K562 (cell line): Measurements from ENCODE around the gene TMEM126B. TPM values are rescaled to one million over a fixed set of nuclear protein-coding genes. Genes with fewer than 3 reads are reported as not detected.
A peak's percentile ranks its signal among the peaks of the same experiment; 100 is the strongest.

Experiments
- ATF2 ChIP-seq: sonication (generic); formaldehyde crosslinking; IDR thresholded peaks from 2 replicates; pipeline ENCODE4 v1.8.1; 2022; ENCODE audit warnings: missing genetic modification reagents
- CREB3L1 ChIP-seq: fragments of 450-650 bp; IDR thresholded peaks from 2 replicates; pipeline ENCODE4 v1.6.1; 2014; ENCODE audit warnings: low read depth, mild to moderate bottlenecking, moderate library complexity, borderline replicate concordance
- DDX20 ChIP-seq: fragments of 450-650 bp; IDR thresholded peaks from 2 replicates; pipeline ENCODE4 v1.6.1; 2016; ENCODE audit warnings: missing genetic modification characterization, low read depth, mild to moderate bottlenecking, missing compliant biosample characterization, moderate library complexity
- E2F3 ChIP-seq: fragments of 250-450 bp; sonication (Bioruptor Pico); IDR thresholded peaks from 2 replicates; pipeline ENCODE4 v1.4.0; 2020; ENCODE audit warnings: mild to moderate bottlenecking
- ESRRB ChIP-seq: fragments of 250-450 bp; sonication (Bioruptor Pico); IDR thresholded peaks from 2 replicates; pipeline ENCODE4 v1.5.0; 2020; ENCODE audit warnings: mild to moderate bottlenecking, moderate library complexity, borderline replicate concordance
- FOXJ3 ChIP-seq: sonication (generic); formaldehyde crosslinking; IDR thresholded peaks from 2 replicates; pipeline ENCODE4 v1.4.0; 2020; ENCODE audit warnings: mild to moderate bottlenecking, missing genetic modification reagents
- GTF2E2 ChIP-seq: fragments of 200-800 bp; sonication (Bioruptor generic); IDR thresholded peaks from 2 replicates; pipeline ENCODE4 v1.6.1; 2016; ENCODE audit warnings: missing genetic modification characterization, missing compliant biosample characterization
- IRF2 ChIP-seq: sonication (generic); formaldehyde crosslinking; IDR thresholded peaks from 2 replicates; pipeline ENCODE4 v1.8.1; 2022; ENCODE audit warnings: mild to moderate bottlenecking, missing genetic modification reagents
- PTBP1 ChIP-seq: fragments of 200-400 bp; formaldehyde crosslinking; IDR thresholded peaks from 2 replicates; pipeline ENCODE4 v1.6.1; 2017; ENCODE audit warnings: low read depth, low read length
- SIN3B ChIP-seq: fragments of 450-650 bp; IDR thresholded peaks from 2 replicates; pipeline ENCODE4 v1.6.1; 2017; ENCODE audit warnings: low read depth, mild to moderate bottlenecking, moderate library complexity
- SRF ChIP-seq, 2 experiments: fragments of 250-450, 450-650 bp in 1 of 2; sonication (Bioruptor Pico) in 1 of 2; sonication (generic) in 1 of 2; formaldehyde crosslinking; IDR thresholded peaks; 2 replicates each; pipeline versions ENCODE4 v1.5.0 to v1.5.1; 2020 to 2022; ENCODE audit warnings: mild to moderate bottlenecking in 1 of 2, missing genetic modification reagents in 1 of 2
- TARDBP ChIP-seq: fragments of 450-650 bp; IDR thresholded peaks from 2 replicates; pipeline ENCODE4 v1.6.1; 2016
- TCF7 ChIP-seq: sonication (generic); IDR thresholded peaks from 2 replicates; pipeline ENCODE4 v1.6.1; 2016; ENCODE audit warnings: antibody characterized with exemption, borderline replicate concordance
- TRIM25 ChIP-seq: fragments of 450-650 bp; IDR thresholded peaks from 2 replicates; pipeline ENCODE4 v1.7.0; 2016; ENCODE audit warnings: borderline replicate concordance
- ZEB2 ChIP-seq: fragments of 450-650 bp; IDR thresholded peaks from 2 replicates; pipeline ENCODE4 v1.6.1; 2016
- ZMIZ1 ChIP-seq, 2 experiments: fragments of 150-350 bp in 1 of 2; IDR thresholded peaks; 2 replicates each; pipeline ENCODE4 v1.6.1; 2012 to 2016; ENCODE audit warnings: low read depth in 2 of 2, low read length in 2 of 2, mild to moderate bottlenecking in 1 of 2, moderate library complexity in 1 of 2
- ZNF124 ChIP-seq: sonication (generic); formaldehyde crosslinking; IDR thresholded peaks from 2 replicates; pipeline ENCODE4 v1.8.1; 2022; ENCODE audit warnings: missing genetic modification reagents
- ZNF146 ChIP-seq: IDR thresholded peaks from one replicate; pipeline ENCODE4 v1.6.1; 2018; ENCODE audit warnings: missing compliant biosample characterization; ENCODE audit not compliant: unreplicated experiment
- ZNF436 ChIP-seq: fragments of 250-450, 450-650 bp; sonication (Bioruptor Pico); formaldehyde crosslinking; IDR thresholded peaks from 2 replicates; pipeline ENCODE4 v1.7.0; 2020; ENCODE audit warnings: mild to moderate bottlenecking
- ZNF584 ChIP-seq: fragments of 200-800 bp; sonication (Bioruptor generic); IDR thresholded peaks from 2 replicates; pipeline ENCODE4 v1.6.1; 2016; ENCODE audit warnings: low read depth, mild to moderate bottlenecking, missing genetic modification characterization, missing compliant biosample characterization
- ZNF707 ChIP-seq: fragments of 250-450 bp; sonication (Bioruptor Pico); conservative IDR thresholded peaks from 2 replicates; pipeline ENCODE4 v1.8.0; 2022; ENCODE audit warnings: inconsistent platforms, mild to moderate bottlenecking, moderate library complexity
- polyA plus RNA-seq, 8 experiments: library from polyadenylated mRNA; depleted of rRNA in 4 of 8; stranded (reverse) in 5 of 8; unstranded in 3 of 8; fragments of >200 nt; fragmentation: Nextera tagmentation in 2 of 8; fragmentation: Illumina TruSeq in 1 of 8; extraction: Ambion mirVana in 2 of 8; extraction: Trizol in 1 of 8; gene quantifications; 2 replicates each; pipeline versions ENCODE4 v1.2.1 to v1.2.3, GENCODE V29; 2011 to 2014; ENCODE audit warnings: inconsistent platforms in 1 of 8, missing spikeins in 1 of 8
- total RNA-seq, 7 experiments: library from RNA; depleted of rRNA in 6 of 7; stranded (reverse); fragments of >200 nt in 6 of 7; fragmentation: Illumina TruSeq in 2 of 7; extraction: Trizol in 2 of 7; gene quantifications; 2 replicates each; pipeline versions ENCODE4 v1.2.1 to v1.2.3, GENCODE V29; 2011 to 2021; ENCODE audit warnings: low replicate concordance in 1 of 7

The TMEM126B gene
- total and polyA plus RNA-seq, 9 of the 15 experiments (the other 6 are each of a cell fraction or from before 2014, with no cell fraction given), result 85.5 to 226 (median 164) TPM

GRCh38 chr11:85627998-85628770, at the start of gene TMEM126B (continued):
- TF ChIP-seq ZNF584 (no peak), CREB3L1 (peak; percentile 28; the same call in 1 of the 2 replicates), SIN3B (peak; percentile 94), ZNF707 (CRISPR knock-in tag) (no peak), ESRRB (no peak), ZMIZ1 (IDR thresholded peaks at IDR 0.05; ENCODE audit: low read depth in 2 of 2, low read length in 2 of 2) (no peak), TARDBP (no peak), TCF7 (no peak), ZNF146 (CRISPR knock-in tag) (no peak), PTBP1 (no peak), TRIM25 (no peak), E2F3 (CRISPR knock-in tag) (no peak), GTF2E2 (tag) (peak; percentile 36; the same call in 1 of the 2 replicates), ZNF124 (CRISPR knock-in tag) (no peak), ATF2 (CRISPR knock-in tag) (no peak), ZEB2 (no peak), IRF2 (CRISPR knock-in tag) (no peak), FOXJ3 (CRISPR knock-in tag) (no peak), SRF (CRISPR knock-in tag; IDR thresholded peaks at IDR 0.05) (peak in 1 of 2 experiments; percentile 47; a peak in 1 of 4 replicates), DDX20 (tag) (no peak), ZNF436 (no peak)
